ENCODE measurements around the gene TTBK2.

DNA sequence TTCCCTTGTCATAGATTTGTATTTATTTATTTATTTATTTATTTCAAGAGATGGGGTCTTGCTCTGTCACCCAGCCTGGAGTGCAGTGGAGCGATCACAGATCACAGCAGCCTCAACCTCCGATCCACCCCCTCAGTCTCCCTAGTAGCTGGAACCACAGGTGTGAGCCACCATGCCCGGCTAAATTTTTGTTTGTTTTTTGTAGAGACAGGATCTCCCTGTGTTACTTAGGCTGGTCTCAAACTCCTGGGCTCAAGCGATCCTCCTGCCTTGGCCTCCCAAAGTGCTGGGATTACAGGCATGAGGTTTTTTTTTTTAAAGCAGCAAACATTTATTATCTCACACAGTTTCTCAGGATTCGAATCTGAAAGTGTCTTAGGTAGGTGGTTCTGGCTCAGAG is 2.5 kb downstream of the TTBK2 start:
- TF ChIP-seq GABPA (IDR thresholded peaks at IDR 0.05 in 1 of 2, conservative IDR thresholded peaks at IDR 0.05 in 1 of 2) (no peak), CTCF (IDR thresholded peaks at IDR 0.05; ENCODE audit: low read depth, low read length, missing input control) (no peak)

Measured in liver (tissue), 3 donors.